Upper lobe of left lung (tissue), 4 donors: ENCODE results near the gene MAD1L1.
"Not testable (repeated sequence)": the region's sequence is repeated elsewhere in the genome, so short reads cannot be mapped to it uniquely, and the experiment has no call there.

Experiments
- EP300 ChIP-seq, 4 donors: sonication (generic); formaldehyde crosslinking; IDR thresholded peaks; one replicate each; pipeline ENCODE4 v1.5.1; 2017; ENCODE audit warnings: antibody characterized with exemption in 4 of 4, control low read depth in 2 of 4
- TF ChIP-seq, protein P1 (sequence below), 6 experiments: fragments of 450-650 bp in 4 of 6; fragments of 200-600 bp in 2 of 6; sonication (generic) in 2 of 6; IDR thresholded peaks; one replicate each; pipeline ENCODE4 v1.5.1; 2016 to 2019; ENCODE audit warnings: antibody characterized with exemption in 6 of 6

GRCh38 chr7:1831471-1831870, 401.3 kb downstream of the MAD1L1 start:
- TF ChIP-seq, protein P1, sequence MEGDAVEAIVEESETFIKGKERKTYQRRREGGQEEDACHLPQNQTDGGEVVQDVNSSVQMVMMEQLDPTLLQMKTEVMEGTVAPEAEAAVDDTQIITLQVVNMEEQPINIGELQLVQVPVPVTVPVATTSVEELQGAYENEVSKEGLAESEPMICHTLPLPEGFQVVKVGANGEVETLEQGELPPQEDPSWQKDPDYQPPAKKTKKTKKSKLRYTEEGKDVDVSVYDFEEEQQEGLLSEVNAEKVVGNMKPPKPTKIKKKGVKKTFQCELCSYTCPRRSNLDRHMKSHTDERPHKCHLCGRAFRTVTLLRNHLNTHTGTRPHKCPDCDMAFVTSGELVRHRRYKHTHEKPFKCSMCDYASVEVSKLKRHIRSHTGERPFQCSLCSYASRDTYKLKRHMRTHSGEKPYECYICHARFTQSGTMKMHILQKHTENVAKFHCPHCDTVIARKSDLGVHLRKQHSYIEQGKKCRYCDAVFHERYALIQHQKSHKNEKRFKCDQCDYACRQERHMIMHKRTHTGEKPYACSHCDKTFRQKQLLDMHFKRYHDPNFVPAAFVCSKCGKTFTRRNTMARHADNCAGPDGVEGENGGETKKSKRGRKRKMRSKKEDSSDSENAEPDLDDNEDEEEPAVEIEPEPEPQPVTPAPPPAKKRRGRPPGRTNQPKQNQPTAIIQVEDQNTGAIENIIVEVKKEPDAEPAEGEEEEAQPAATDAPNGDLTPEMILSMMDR (IDR thresholded peaks at IDR 0.05): not testable (repeated sequence)
- not testable (repeated sequence) for TF ChIP-seq EP300 (IDR thresholded peaks at IDR 0.05)
